ENCODE measurements around the gene GOLGA6L10.

Gene GOLGA6L10

DNA sequence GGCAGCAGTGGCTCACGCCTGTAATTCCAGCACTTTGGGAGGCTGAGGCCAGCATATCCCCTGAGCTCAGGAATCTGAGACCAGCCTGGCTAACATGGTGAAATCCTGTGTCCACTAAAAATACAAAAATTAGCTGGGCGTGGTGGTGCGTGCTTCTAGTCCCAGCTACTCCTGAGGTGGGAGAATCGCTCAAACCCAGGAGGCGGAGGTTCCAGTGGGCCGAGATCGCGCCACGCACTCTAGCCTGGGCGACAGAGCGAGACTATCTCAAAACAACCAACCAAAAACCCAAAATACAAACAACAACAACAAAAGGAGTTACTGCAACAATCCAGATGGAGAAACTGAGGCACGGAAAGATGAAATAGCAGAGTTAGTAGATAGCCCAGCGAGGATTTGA is 51.2 kb downstream of the GOLGA6L10 start:
- DNase-seq: no peak

DNA sequence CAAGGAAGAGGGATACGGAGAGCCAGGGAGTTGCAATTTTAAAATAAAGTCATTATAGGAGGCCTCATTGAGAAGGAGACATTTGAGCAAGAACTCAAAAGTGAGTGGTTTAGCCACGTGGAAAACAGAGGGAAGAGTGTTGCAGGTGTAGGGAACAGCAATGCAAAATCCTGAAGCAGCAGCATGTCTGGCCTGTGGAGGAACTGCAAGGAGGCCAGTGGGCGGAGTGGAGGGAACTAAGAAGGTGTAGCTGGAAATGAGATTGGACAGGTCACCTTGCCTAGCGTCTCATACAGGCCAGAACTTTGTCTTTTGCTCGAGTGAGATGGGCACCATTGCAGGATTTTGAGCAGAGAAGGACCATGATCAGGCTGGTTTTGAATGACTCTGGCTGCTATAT is 51.7 kb downstream of the GOLGA6L10 start:
- DNase-seq: no peak

DNA sequence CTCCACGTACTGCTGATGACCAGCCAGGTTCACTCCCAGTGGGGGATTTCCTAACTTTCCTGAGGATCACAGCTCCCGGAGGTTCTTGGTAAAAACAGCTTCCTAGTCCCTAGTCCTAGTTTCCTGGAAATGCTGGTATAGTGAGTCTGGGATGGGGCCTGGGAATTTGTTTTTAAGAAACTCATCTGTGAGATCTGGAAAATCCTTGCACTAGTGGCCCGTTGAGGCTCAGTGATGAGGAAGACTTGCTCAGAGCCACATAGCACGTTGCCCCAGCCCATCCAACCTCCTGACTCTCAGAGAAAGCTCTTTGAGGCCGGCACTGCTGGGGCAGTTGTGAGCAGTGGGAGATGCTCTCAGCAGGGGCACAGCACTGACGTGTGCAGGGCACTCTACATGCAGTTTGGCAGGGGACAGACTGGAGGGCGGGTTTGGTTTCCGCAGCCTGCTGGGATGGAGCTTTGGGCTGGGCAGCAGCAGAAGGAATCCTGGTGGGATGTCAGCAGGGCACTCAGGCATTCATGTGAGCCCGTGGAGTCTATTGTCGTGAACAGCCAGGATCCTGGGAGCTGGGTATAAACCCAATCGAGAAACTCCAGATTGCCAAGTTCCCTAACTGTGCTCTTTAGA is 55.1 kb downstream of the GOLGA6L10 start:
- DNase-seq: no peak

DNA sequence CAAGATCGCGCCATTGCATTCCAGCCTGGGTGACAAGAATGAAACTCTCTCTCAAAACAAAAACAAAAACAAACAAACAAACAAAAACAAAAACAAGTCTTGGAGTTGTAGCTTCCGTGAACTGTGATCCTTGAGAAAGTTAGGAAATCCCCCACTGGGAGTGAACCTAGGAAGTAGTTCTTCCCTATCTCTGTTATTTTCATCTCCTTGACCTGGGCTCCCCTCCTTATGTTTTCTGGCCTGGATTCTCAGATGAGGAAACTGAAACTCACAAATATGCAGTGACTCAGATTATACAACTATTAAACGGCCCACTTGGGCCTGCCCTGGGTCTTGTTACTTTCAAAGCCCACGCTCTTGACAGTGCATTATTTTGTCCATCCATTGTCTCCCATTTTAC is 57.0 kb downstream of the GOLGA6L10 start:
- no peak for DNase-seq

Measured in right hindlimb (tissue), 1 donor.